GM18526 (cell line): ENCODE results near the gene RAPH1.

Source experiments
- POLR2A ChIP-seq: IDR thresholded peaks from 3 replicates; pipeline ENCODE4 v1.6.1; 2011; ENCODE audit not compliant: insufficient read length; ENCODE audit errors: extremely low read depth

The RAPH1 gene

DNA sequence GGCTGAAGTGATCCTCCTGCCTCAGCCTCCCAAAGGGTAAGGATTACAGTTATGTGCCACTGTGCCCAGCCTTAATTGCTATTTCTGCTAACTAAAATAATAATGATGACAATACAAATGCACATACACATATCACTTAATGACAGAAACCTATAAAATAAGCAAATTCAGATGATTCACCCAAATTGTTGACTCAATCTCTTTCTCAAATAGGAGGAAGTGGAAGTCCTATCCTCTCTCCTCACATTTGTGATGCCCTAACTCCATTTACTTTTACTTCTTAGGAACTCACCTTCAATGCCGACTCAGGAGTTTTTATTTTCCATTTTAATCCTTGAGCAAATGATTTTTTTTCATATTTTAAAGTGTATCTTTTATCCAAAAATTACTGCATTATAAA lies 24.5 kb upstream of the RAPH1 start:
- TF ChIP-seq POLR2A, result no peak

DNA sequence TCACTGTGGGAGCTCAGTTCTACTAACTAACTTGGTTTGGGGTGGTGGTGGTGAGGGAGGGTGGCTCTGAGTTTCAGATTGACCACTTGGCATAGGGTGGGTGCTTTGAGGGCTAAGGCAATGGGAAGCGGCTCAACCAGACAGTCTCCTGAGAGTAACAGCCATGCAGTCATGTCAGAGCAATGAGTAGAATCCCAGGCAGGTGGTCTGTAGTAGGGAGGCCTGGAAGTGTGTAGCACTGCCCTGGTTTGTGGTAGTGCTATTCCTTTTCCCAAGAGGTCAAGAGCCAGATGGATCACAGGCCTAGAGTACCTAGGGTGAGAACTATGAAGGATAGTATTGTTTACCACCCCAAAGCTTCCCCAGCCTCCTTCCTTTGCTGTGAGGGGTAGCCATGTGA lies 18.7 kb upstream of the RAPH1 start:
- no peak for TF ChIP-seq POLR2A

DNA sequence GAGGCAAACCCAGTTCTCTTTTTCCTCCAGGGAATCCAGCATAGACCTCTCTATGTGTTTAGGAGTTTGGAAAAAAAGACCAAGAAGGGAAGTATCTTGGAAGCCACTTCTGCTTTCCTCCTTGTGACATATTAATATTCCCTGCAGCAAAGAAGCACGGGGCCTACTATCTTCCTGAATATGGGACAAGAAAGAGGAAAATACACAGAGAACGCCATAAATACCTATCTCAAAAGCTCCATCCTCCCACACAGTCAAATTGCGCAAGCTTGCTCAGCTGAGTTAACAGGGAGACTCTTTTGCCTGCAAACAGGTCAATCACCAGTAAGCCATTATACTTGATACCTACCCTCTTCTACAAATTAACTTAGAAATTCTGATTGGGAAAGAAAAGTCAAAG lies 16.7 kb upstream of the RAPH1 start:
- TF ChIP-seq POLR2A, result no peak

DNA sequence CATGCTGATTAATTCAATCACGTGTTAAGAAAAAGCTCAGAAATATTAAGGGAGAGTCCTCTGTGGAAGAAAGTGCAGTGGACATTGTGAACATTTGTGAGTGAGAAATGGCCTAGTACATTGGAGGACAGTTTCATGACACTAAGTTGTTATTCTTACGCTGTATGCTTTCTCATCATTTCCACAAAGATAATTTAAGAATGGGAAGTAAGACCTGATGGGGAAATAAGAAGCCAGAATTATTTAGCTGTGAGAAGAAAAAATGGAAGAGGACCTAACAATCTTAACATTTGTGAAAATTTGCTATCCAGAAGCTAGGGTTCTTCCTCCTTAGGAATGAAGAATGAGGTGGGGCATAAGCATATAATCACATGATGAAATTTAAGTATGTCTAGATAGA lies 15.2 kb upstream of the RAPH1 start:
- no peak for TF ChIP-seq POLR2A

DNA sequence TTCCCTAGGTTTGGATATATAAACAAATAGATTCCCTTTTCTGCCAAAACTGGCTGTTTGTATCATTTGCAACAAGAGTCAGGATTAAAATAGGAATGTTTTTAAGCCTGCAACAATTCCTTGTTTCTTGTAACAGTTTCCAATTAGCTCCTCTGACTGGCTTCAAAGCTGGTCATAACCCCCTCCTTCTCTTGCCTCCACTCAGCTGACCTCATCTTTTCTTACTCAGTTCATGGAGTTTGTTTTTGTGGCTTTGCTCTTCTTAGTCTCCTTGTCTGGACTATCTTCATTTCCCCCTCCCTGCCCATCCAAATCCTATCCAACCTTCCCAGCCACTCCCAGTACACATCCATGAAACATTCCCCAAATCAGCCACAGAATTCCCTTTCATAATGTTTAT lies 14.3 kb upstream of the RAPH1 start:
- no peak for TF ChIP-seq POLR2A

DNA sequence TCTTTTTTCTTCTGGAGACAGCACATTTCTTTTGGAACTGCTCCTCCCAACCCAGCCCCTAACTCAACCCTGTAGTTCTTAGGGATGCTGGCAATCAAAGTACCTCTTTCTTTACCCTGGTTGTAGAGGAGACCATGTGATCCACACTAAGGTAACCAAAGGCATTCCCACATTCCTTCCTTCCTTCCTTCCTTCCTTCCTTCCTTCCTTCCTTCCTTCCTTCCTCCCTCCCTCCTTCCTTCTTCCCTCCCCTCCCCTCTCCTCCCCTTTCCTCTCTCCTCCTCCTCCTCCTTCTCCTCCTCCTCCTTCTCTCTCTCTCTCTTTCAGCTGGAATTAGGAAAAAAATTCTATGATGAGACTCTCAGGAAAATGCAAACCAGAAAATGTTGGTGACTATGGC lies 13.8 kb upstream of the RAPH1 start:
- TF ChIP-seq POLR2A, result no peak

DNA sequence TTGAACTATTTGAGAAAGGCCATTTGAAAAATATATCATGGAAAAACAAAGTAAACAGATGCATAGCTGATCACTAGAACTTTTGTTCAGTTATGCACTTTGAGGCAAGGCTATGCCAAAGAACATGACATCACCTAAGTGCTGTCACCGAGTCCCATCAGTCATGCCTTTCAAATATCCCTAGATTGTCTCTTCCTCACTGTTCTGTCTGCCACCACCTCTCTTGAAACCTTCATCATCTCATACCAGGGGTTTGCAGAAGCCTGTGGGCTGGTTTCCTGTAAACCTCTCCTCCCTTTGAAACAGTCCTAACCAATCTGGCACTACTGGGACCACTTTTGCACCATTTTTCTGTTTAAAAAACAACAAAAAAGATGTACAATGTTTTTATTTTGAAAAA lies 12.3 kb upstream of the RAPH1 start:
- TF ChIP-seq POLR2A, result no peak

DNA sequence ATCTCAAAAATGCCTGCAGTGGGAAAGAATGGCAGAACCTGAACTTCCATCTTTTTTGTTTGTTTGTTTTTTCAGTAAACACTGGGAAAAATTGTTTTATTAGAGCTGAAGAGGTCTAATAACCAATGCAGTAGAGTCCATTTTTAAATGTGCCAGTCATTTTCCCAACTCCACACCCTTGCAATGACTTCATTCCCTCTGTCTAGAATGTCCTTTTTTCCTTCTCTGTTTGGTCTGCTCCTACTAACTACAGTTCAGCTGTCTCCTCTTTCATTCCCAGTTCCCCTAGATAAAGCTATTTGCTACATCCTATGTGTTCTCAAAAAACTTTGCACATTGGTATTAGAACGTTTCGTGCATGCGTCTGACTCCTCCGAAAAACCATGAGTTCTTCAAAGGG lies 9.3 kb upstream of the RAPH1 start:
- no peak for TF ChIP-seq POLR2A

DNA sequence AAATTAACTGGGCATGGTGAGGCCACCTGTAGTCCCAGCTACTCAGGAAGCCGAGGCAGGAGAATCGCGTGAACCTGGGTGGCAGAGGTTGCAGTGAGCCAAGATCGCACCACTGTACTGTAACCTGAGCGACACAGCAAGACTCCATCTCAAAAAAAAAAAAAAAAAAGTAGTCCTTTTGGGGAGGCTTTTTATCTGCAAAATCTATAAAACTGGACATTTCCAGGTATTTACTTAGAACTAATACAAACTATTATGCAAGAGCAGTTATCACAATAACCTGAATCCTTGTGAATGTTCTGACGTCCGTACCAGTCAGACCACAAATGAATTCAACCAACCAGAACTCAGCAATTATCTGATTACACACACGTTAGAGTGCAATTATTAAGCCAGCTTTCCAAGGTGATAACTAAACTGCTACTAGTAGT lies 8.8 kb upstream of the RAPH1 start:
- no peak for TF ChIP-seq POLR2A

DNA sequence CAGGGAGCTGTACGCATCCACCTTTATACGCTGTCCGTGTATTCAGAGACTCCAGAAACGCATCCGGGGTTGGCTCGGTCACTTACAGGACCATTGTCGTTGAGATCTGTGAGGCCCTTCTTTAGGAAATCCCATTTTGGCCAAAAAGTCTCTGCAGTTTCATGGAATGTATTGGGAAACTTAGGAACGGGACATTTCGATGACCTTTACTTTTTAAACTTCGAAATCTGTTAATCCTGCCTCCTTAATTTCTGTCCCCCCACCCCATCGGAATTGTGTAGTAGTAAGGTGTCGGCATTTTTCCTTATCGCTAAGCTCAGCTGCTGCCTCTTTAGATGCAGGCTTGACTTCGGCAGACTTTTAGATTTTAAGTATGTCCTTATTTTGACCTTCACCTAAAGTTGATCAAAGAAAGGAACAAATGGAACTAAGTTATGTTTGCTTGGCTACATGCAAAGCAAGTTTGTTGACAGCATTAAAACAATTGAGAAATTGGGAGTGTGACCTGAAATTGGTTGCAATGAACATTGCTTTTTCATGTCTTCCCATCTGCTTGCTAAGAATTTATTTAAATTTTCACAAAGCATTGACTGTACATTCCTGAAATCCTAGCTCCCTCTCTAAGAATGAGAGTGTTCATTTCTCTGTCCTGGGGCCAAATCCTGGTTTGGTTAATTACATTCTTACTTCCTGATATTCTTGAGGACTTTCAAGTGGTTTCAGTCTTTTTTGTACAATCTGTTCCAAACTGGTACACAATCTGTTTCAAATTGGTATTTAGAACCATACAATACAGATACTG lies 884 bp upstream of the RAPH1 start:
- TF ChIP-seq POLR2A, result no peak

DNA sequence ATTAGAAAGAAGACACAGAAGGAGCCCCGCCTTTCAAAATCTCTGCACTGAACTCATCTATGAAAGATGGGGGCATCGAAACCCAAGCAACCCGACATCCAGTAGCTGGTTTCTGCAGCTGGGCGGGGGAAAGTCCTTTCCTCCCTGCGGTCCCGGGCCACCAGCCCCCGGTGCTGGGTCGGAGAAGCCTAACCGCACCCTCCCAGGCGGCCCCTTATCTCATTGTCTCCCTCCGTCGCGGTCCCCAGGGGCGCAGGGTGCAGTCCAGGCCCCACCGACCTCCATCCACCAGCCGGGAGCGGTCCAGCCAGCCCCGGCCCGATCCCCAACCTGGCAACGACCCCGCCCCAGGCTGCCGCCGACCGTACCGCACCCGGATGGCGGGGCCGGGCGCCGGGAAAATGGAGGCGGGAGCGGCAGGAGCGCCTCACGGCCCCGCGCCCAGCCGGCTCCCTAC lies 452 bp downstream of the RAPH1 start:
- no peak for TF ChIP-seq POLR2A

DNA sequence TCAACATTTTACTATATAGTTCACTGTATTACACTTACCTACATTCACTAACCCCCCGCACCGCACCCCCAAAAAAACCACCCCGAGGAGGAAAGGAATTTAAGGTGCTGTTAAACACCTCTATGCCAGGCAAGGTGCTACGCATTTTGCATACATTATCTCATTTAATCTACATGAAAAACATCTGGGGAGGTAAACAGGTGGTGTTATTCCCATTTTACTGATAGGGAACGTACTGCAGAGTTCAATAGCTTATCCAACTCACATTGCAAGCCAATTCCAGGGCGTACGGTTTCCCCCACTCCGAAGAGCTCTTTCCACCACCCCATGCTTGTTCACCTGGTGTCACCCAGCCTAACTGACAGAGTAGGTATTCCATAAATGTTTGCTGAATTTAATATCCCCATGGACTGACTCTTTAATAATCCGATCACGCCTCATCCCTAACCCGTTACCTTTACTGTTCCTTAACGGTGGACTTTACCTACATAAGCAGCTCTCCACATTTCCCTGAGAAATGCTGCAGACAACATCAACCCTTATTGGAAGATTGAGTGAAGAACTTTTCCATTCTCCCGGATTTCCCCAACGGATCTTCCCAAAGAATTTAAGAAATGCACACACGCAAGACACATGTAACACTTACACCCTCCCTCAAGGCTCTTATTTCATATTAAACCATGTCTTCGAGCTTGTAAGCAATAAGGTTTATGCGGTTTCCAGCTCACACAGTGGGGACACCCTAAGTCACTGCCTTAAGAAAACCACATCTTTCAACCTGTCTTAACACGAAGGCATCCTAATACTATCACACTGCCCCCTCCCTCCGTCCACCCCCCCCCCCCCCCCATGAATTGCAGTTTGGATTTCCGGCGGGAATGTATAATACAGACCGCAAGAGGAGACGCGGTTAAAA lies 1.2 kb downstream of the RAPH1 start:
- TF ChIP-seq POLR2A, result no peak

DNA sequence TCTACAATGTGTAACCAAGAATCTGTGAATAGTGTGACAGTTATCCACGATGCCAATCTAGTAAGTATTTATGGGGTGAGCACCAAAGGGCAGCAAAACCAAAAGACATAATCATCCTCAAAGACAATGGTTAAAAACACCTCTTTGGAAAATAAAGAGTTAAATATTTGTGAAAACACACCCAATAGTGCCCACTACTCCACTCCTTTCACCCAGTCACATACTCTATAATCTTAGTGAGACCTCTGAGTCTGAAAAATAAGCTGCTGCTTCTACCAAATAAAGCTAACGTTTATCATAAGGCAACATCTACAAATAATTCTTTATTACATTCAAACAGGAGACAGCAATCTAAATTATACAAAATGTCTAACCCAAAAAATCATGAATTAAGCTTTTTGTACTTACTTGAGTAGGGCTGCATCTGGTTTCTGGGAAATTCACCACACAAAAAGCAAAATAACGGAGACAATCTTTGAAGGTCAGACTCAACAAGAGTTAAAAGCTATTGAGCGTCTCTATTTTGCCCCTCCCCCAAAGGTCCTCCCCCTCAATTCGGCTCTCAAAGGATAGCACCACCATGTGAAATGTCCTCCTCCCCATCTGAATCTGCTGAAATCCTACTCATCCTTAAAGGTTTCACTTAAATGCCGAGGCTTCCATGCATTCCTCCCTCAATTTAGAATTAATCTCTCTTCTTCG lies 2.0 kb downstream of the RAPH1 start:
- no peak for TF ChIP-seq POLR2A

DNA sequence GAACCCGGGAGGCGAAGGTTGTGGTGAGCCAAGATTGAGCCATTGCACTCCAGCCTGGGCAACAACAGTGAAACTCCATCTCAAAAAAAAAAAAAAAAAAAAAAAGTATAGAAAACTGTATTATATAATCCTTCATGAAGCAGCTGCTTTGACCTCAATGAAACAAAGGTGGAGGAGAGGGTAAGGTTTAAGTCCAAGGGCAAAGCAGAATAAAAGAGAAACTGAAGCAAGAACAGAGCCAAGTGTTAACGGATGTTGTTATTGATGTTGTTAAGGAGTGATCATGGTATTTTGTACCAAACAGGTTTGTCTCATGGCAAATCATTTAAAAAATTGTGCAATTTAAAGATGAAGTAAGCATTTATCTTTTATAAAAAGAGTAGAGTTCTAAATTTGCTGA lies 7.4 kb downstream of the RAPH1 start:
- no peak for TF ChIP-seq POLR2A

DNA sequence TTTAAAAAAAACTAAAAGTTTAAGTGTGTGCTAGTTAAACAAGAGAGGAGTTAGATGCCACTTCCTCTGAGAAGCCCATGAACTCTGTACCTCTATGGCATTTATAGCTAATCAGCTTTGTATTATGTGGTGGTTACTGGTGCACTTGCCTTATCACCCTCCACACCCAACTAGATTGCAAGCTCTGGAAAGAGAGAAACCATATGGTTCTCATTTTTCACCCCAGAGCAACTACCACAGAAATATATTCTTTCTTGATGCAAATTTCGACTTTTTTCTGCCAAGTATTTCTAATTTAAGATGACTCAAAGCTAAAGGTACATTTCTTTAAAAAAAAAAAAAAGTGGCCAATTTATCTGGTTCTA lies 24.2 kb downstream of the RAPH1 start:
- no peak for TF ChIP-seq POLR2A
